Activated CD8-positive, alpha-beta memory T cell treated with anti-CD3 and anti-CD28 coated beads for 24 hours (primary cell): Measurements from ENCODE around the gene CCM2L.

Source experiments
- DNase-seq: peaks from one replicate; pipeline ENCODE4 v3.0.0-alpha.2; 2020

The CCM2L gene

GRCh38 chr20:31996996-31997395 lies 13.2 kb upstream of the CCM2L start:
- no peak for DNase-seq

GRCh38 chr20:31998246-31998645 lies 12.0 kb upstream of the CCM2L start:
- no peak for DNase-seq

- no peak for DNase-seq
Measured at GRCh38 chr20:32003325-32003724, 6.9 kb upstream of the CCM2L start.

- no peak for DNase-seq
Measured at GRCh38 chr20:32004963-32005362, 5.3 kb upstream of the CCM2L start.

- DNase-seq: no peak
Measured at GRCh38 chr20:32006053-32006452, 4.2 kb upstream of the CCM2L start.

GRCh38 chr20:32006841-32007786 lies 3.1 kb upstream of the CCM2L start:
- no peak for DNase-seq

GRCh38 chr20:32007787-32008616 lies 2.2 kb upstream of the CCM2L start:
- DNase-seq: no peak

- DNase-seq: no peak
Measured at GRCh38 chr20:32009564-32009963, 674 bp upstream of the CCM2L start.

- no peak for DNase-seq
Measured at GRCh38 chr20:32010666-32011065, 428 bp downstream of the CCM2L start.

GRCh38 chr20:32012159-32012688 lies 2.0 kb downstream of the CCM2L start:
- no peak for DNase-seq

GRCh38 chr20:32013326-32013725 lies 3.1 kb downstream of the CCM2L start:
- DNase-seq: no peak

- no peak for DNase-seq
Measured at GRCh38 chr20:32017711-32018251, 7.5 kb downstream of the CCM2L start.

GRCh38 chr20:32018269-32019155 lies 8.3 kb downstream of the CCM2L start:
- DNase-seq: peak; percentile 78

- DNase-seq: no peak
Measured at GRCh38 chr20:32019156-32019510, 8.9 kb downstream of the CCM2L start.

GRCh38 chr20:32019563-32020463 lies 9.6 kb downstream of the CCM2L start:
- no peak for DNase-seq

GRCh38 chr20:32021091-32021490 lies 10.9 kb downstream of the CCM2L start:
- no peak for DNase-seq

- DNase-seq: no peak
Measured at GRCh38 chr20:32024683-32025295, 14.6 kb downstream of the CCM2L start.

- DNase-seq: no peak
Measured at GRCh38 chr20:32027643-32028042, 17.4 kb downstream of the CCM2L start.

- DNase-seq: no peak
Measured at GRCh38 chr20:32028647-32029372, 18.6 kb downstream of the CCM2L start.

GRCh38 chr20:32029561-32029960 lies 19.3 kb downstream of the CCM2L start:
- no peak for DNase-seq
